Activated CD8-positive, alpha-beta T cell treated with anti-CD3 and anti-CD28 coated beads, Interleukin-2, amount 10 ng/mL, durations not matched to agents 7 days and 5 days (primary cell): ENCODE measurements around the gene ASCC3. TPM values are rescaled to one million over a fixed set of nuclear protein-coding genes. Genes with fewer than 3 reads are reported as not detected.

Experiments used
- ATAC-seq: fragments of 150-1000 bp; cut with Tn5 transposase; one replicate; pipeline ENCODE4 v1.10.0; 2021; ENCODE audit warnings: moderate library complexity
- CTCF ChIA-PET: fragments of 350-600 bp; sonication (Branson Sonifier 250); formaldehyde crosslinking; loops from one replicate; lab custom pipeline; 2021; ENCODE audit warnings: antibody characterized with exemption; lab: Charles Lee
- POLR2A ChIA-PET: fragments of 350-600 bp; sonication (Branson Sonifier 250); formaldehyde crosslinking; loops from one replicate; lab custom pipeline; 2021; ENCODE audit warnings: antibody characterized with exemption; lab: Charles Lee
- DNase-seq: peaks from one replicate; pipeline ENCODE4 v3.0.0-alpha.2; 2020
- H3K27ac Mint-ChIP-seq: one replicate; pipeline ENCODE4 v1.8.0; 2021; ENCODE audit warnings: mild to moderate bottlenecking, mixed read lengths
- H3K27me3 Mint-ChIP-seq: one replicate; pipeline ENCODE4 v1.8.0; 2021; ENCODE audit warnings: low read depth, mixed read lengths
- H3K36me3 Mint-ChIP-seq: one replicate; pipeline ENCODE4 v1.8.0; 2021; ENCODE audit warnings: low read depth, mixed read lengths
- H3K4me1 Mint-ChIP-seq: one replicate; pipeline ENCODE4 v1.8.0; 2021; ENCODE audit warnings: low read depth, mixed read lengths
- H3K4me3 Mint-ChIP-seq: one replicate; pipeline ENCODE4 v1.8.0; 2021; ENCODE audit warnings: mild to moderate bottlenecking, mixed read lengths
- H3K9me3 Mint-ChIP-seq: one replicate; pipeline ENCODE4 v1.8.0; 2022; ENCODE audit warnings: mixed read lengths; ENCODE audit not compliant: insufficient read depth
- total RNA-seq, 2 experiments: library from RNA; stranded (reverse); gene quantifications; one replicate each; pipeline ENCODE4 v1.2.3, GENCODE V29; 2021

Gene ASCC3
- total RNA-seq, 2 experiments from 2014 or later, result 61.8 to 66.1 TPM

DNA sequence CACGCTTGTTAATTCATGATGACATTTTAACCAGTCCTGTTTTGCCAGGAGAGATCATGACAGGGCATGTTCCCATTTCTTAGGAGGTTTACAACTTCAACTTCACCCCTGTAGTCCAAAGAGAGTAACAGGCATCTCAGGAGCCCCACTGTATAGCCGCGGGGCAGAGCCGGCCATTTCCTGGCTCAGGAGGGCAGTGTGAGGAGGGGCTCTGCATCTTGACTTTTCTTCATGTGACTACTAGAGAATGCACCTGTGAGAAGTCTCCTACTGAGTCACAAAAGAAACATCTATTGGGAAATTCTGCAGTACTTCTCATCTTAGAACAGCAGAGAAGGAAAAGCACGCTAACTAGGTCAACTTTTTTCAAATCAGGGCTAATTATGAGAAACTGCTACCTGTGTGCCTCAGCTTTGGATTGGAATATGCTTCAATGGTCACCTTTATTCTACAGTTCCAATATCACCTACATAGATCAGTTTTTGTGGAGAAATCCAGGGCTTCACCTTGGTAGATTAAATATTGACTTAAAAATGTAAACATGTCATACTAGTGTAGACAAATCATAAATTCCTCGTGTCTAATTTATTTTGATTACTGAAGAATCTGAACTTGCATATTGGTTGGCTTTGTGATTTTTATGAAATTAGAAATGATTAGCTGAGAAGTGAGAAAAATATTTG is 387.8 kb downstream of the ASCC3 start:
- Mint-ChIP-seq H3K9me3 (no peaks in the 10 kb centered on the region), H3K27ac (no peak overlapping the region), H3K27me3 (peaks cover 25% of the 10 kb centered on the region), H3K4me3 (no peak overlapping the region), H3K4me1 (no peaks in the 10 kb centered on the region), H3K36me3 (no peaks in the 10 kb centered on the region)
- ChIA-PET CTCF (interaction anchor here (0.5 to 1.3 kb wide), 3 partner anchors 164 to 386 kb away, joined by 3 to 4 read pairs (median 3); no protein-coding TSS in a partner anchor), POLR2A (no interaction called here)
- DNase-seq, result no peak
- ATAC-seq, result no peak

DNA sequence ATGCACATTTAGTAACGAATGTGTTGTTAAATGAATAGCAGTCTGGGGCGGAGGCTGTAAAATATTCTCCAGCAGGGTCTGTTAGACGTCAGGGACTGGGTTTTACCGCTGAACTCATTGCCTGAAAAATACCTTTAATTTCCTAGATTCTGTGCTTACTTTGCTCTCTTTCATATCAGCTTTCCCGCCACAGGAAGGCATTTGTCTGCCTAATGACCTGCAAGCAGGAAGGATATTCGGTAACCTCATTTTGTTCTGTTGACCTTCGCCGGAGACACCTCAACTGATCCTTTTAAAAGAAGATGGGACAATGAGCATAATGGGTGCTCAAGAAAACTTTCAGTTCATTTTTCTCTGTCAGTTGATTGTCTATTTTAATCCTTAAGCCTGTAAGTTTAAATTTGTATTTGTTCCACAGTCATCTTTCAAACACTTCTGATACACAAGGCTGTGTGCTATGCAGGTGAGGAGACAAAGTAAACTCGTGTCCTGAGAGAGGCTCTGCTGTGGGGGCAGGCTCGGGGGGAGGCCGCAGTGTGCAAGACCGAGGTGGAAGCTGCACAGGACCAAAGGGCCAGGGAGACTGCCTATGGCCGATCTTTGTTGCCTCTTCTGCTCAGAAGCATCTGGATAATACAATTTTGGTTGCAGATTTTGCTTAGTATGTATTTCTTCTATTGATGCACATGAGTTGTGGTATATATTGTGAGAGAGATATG is 389.0 kb downstream of the ASCC3 start:
- no peaks in the 10 kb centered on the region for H3K36me3 Mint-ChIP-seq
- H3K9me3 Mint-ChIP-seq, result no peaks in the 10 kb centered on the region
- H3K27me3 Mint-ChIP-seq, result peaks cover 28% of the 10 kb centered on the region
- ATAC-seq, result no peak
- H3K27ac Mint-ChIP-seq, result no peak overlapping the region
- ChIA-PET POLR2A (no interaction called here), CTCF (no interaction called here)
- DNase-seq, result no peak
- no peaks in the 10 kb centered on the region for H3K4me1 Mint-ChIP-seq
- no peak overlapping the region for H3K4me3 Mint-ChIP-seq

DNA sequence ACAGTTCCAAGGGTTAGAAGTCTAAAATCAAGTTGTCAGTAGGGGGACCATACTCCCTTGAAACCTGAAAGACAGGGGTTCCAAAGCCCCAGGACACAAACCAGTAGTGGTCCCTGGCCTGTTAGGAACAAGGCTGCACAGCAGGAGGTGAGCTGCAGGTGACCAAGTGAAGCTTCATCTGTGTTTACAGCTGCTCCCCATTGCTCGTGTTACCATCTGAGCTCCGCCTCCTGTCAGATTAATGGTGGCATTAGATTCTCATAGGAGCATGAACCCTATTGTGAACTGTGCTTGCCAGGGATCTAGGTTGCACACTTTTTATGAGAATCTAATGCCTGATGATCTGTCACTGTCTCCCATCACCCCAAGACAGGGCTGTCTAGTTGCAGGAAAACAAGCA is 391.1 kb downstream of the ASCC3 start:
- H3K36me3 Mint-ChIP-seq, result no peaks in the 10 kb centered on the region
- ChIA-PET POLR2A (no interaction called here), CTCF (no interaction called here)
- H3K9me3 Mint-ChIP-seq, result no peaks in the 10 kb centered on the region
- DNase-seq (no peak), ATAC-seq (no peak)
- H3K4me3 Mint-ChIP-seq, result no peak overlapping the region
- H3K27me3 Mint-ChIP-seq, result peaks cover 30% of the 10 kb centered on the region
- H3K4me1 Mint-ChIP-seq, result no peaks in the 10 kb centered on the region
- H3K27ac Mint-ChIP-seq, result no peak overlapping the region

DNA sequence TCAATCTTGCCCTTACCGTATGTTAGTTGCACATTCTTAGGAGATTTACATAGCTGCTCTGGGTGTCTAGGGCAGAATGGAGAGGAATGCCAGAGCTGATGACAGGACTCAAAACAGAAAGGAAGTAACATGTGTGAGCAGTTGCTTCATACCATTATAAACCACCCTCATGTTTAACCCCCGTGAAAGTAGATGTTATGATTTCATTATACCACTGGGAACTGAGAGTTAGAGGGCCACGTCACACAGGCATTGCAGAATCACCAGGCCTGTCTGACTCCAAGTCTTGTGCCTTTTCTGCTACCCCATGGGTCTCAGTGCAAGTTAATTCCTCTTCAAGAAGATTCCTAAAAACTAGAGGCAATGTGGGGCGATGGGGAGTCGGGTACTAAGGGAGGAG is 392.9 kb downstream of the ASCC3 start:
- H3K4me3 Mint-ChIP-seq, result no peak overlapping the region
- no peaks in the 10 kb centered on the region for H3K36me3 Mint-ChIP-seq
- H3K4me1 Mint-ChIP-seq, result no peaks in the 10 kb centered on the region
- POLR2A ChIA-PET, result no interaction called here
- no peaks in the 10 kb centered on the region for H3K9me3 Mint-ChIP-seq
- H3K27ac Mint-ChIP-seq, result no peak overlapping the region
- DNase-seq (no peak), ATAC-seq (no peak)
- peaks cover 24% of the 10 kb centered on the region for H3K27me3 Mint-ChIP-seq
- CTCF ChIA-PET, result no interaction called here

DNA sequence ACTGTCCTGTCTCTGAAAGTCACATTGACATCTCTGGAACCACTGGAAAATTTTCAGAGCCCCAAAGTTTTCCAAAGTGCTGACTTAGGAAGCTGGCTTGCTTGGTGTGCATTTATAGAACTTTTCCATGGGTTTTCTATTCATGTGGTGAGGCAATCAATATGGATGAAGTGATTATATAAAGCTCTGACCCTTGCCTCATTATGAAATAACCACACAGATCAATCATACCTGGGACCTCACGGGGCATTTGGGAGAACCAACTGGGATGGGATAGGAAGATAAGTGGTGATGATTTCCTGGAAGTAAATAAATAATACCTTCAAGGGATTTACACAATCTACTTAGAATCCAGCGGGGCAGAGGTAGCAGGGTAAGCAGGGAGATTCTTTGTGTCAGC is 393.5 kb downstream of the ASCC3 start:
- ATAC-seq, result no peak
- H3K4me3 Mint-ChIP-seq, result no peak overlapping the region
- no peaks in the 10 kb centered on the region for H3K36me3 Mint-ChIP-seq
- no peaks in the 10 kb centered on the region for H3K4me1 Mint-ChIP-seq
- no peak for DNase-seq
- peaks cover 19% of the 10 kb centered on the region for H3K27me3 Mint-ChIP-seq
- no peak overlapping the region for H3K27ac Mint-ChIP-seq
- H3K9me3 Mint-ChIP-seq, result no peaks in the 10 kb centered on the region
- CTCF ChIA-PET, result interaction anchor here (1.5 kb wide), 1 partner anchor 371 kb away, joined by 4 read pairs; no protein-coding TSS in a partner anchor
- POLR2A ChIA-PET, result no interaction called here

DNA sequence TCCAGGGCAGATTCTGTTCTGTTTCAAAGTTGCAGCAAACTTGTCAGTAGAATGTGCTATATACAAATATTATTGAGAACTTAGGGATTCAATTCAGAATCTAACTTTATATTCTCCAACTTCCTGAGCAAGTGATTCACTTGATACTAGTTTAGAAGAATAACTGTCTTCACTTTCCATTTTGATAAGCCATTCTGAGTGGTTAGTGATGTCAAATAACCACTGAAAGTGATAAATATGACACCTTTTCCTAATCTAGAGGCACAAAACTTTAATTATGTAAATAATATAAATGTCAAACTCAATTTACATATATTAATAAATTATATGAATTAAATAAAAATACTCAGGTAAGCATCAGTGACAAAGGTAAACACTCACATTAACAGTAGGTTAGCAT is 395.9 kb downstream of the ASCC3 start:
- CTCF ChIA-PET, result no interaction called here
- no peaks in the 10 kb centered on the region for H3K36me3 Mint-ChIP-seq
- H3K4me1 Mint-ChIP-seq, result no peaks in the 10 kb centered on the region
- no peaks in the 10 kb centered on the region for H3K9me3 Mint-ChIP-seq
- no peak for ATAC-seq
- no peak overlapping the region for H3K27ac Mint-ChIP-seq
- POLR2A ChIA-PET, result no interaction called here
- peaks cover 16% of the 10 kb centered on the region for H3K27me3 Mint-ChIP-seq
- no peak for DNase-seq
- H3K4me3 Mint-ChIP-seq, result no peak overlapping the region

DNA sequence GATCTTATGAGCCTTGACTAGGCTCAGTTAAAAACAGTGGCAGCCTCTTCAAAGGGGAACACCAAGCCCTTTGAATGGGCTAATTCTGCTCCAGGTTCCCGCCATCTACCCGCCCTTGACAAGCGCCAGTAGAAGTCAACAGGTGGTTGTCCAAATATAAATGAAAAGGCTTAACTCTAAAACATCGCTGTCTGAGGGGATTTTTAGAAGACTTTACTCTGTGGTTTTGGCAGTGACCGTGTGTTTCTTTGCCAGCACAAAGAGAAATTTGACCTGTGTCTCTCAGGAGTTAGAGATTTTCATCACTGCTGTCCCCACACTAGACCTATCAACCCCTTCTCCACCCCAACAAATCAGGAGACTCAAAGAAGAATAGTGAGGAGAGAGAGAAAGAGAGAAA is 396.7 kb downstream of the ASCC3 start:
- Mint-ChIP-seq H3K9me3 (no peaks in the 10 kb centered on the region), H3K36me3 (no peaks in the 10 kb centered on the region), H3K27ac (no peak overlapping the region), H3K4me1 (no peaks in the 10 kb centered on the region), H3K4me3 (no peak overlapping the region), H3K27me3 (peaks cover 13% of the 10 kb centered on the region)
- POLR2A ChIA-PET, result no interaction called here
- DNase-seq (no peak), ATAC-seq (no peak)
- CTCF ChIA-PET, result no interaction called here

DNA sequence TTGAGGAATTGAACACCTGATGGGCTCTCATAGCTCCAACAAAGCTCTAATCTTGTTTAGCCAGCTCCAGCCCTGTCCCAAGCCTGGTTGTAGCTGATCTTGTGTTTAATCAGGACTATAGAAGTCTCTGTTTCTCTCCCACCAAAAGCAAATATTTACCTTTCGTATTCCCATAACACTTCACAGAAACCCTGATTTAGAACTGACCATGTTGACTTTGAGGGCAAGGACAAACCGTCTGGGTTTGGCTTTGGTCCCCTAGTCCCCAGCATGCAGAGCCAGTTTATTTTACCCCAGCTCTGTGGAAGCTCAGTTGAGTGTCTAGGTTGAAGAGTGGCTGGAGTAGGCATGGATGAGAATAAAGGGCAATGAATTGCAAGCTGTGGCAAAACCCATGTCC is 398.4 kb downstream of the ASCC3 start:
- Mint-ChIP-seq H3K27me3 (peaks cover 9% of the 10 kb centered on the region), H3K27ac (no peak overlapping the region), H3K4me3 (no peak overlapping the region), H3K9me3 (no peaks in the 10 kb centered on the region), H3K36me3 (no peaks in the 10 kb centered on the region), H3K4me1 (no peaks in the 10 kb centered on the region)
- no peak for ATAC-seq
- DNase-seq, result no peak
- POLR2A ChIA-PET, result no interaction called here
- CTCF ChIA-PET, result interaction anchor here (0.9 kb wide), 1 partner anchor 367 kb away, joined by 3 read pairs; no protein-coding TSS in a partner anchor

DNA sequence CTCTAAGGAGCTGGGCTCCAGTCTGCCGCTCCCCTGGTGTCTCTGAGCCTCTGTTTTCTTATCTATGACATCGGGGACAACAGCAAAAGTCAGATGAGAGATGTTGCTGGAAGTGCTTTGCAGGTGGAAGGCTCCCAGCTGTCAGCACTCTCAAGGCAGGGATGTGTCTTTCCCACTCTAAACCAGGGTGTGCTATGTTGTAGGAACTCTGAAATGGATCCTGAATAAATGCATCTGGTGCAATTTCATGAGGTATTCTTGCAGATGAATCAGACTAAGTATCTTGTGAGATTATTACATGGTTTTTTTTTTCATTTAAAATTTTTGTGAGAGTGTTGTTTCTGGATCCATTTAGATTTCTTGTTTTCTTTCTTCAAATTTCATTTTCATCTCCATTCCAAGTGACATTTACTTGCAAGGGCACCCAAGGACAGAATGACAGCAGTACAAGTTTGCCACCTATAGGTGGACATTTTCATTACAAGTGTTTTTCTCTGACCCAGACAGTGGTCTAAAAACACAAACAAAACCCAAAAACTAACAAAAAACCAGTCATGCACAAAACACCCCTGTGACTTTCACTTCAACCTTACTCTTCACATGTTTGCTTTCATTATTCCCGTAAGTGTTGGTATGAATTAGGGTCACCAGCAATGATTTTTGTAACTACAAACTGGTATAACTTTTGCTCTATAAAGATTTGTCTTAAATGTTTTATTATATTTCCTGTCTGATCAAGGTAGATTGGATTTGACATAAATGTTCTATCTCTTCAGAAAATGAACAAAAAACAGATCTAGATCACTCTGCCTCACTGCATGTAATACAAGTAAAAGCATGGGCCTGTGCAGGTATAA is 401.7 kb downstream of the ASCC3 start:
- H3K27ac Mint-ChIP-seq, result no peak overlapping the region
- H3K4me3 Mint-ChIP-seq, result no peak overlapping the region
- H3K9me3 Mint-ChIP-seq, result no peaks in the 10 kb centered on the region
- DNase-seq (no peak), ATAC-seq (no peak)
- no peaks in the 10 kb centered on the region for H3K4me1 Mint-ChIP-seq
- ChIA-PET CTCF (interaction anchor here (0.7 to 1.1 kb wide), 3 partner anchors 8 to 367 kb away, joined by 3 read pairs; no protein-coding TSS in a partner anchor), POLR2A (no interaction called here)
- peaks cover 11% of the 10 kb centered on the region for H3K27me3 Mint-ChIP-seq
- no peaks in the 10 kb centered on the region for H3K36me3 Mint-ChIP-seq

DNA sequence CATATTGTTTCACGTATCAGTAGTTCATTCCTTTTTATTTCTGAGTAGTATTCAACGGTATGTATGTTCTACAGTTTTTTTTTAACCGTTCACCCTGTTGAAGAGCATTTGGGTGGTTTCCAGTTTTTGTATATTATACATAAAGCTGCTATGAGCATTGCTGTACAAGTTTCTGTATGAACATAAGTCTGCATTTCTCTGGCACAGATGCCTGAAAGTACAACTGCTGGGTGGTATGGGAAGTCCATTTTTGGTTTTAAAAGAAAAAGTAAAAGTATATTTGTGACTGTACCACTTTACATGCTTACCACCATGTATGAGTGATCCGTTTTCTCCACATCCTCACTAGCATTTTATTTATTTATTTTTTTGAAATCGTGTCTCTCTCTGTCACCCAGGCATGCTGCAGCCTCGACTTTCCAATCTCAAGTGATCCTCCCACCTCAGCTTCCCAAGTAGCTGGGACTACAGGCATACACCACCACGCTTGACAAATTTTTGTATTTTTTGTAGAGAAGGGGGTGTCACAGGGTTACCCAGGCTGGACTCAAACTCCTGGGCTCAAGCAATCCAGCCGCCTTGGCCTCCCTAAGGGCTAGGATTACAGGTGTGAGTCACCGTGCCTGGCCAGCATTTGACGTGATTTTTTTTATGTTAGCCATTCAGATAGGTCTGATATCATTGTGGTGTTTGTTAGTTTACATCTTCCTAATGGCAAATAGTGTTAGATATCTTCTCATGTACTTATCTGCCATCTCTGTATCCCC is 405.4 kb downstream of the ASCC3 start:
- no peaks in the 10 kb centered on the region for H3K36me3 Mint-ChIP-seq
- peaks cover 2% of the 10 kb centered on the region for H3K4me1 Mint-ChIP-seq
- DNase-seq, result no peak
- ChIA-PET POLR2A (no interaction called here), CTCF (interaction anchor here (1.1 kb wide), 1 partner anchor 11 kb away, joined by 3 read pairs; the partner anchor contains the start of gene SIM1)
- H3K27me3 Mint-ChIP-seq, result peaks cover 29% of the 10 kb centered on the region
- no peak overlapping the region for H3K27ac Mint-ChIP-seq
- no peaks in the 10 kb centered on the region for H3K9me3 Mint-ChIP-seq
- ATAC-seq, result no peak
- no peak overlapping the region for H3K4me3 Mint-ChIP-seq

DNA sequence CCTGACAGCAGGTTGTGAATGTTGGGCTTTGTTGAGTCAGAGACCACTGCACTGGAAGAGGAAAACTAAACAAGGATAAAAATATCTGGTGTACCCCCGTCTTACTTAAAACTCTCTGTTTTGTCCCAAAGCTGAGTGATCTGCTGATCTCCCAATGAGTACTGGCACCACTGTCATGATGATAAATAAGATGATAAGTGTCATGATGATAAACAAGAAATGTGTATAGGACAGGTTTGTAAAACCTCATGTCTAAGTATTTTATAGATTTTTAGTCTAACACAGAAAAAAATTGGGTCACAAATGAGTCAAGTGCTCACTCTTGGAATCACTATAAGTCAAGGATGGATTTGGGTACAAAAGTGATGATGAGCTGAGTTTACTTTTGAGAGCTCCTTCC is 407.9 kb downstream of the ASCC3 start:
- Mint-ChIP-seq H3K27ac (no peak overlapping the region), H3K9me3 (no peaks in the 10 kb centered on the region), H3K36me3 (no peaks in the 10 kb centered on the region), H3K27me3 (peaks cover 46% of the 10 kb centered on the region), H3K4me3 (no peak overlapping the region), H3K4me1 (peaks cover 2% of the 10 kb centered on the region)
- ChIA-PET POLR2A (no interaction called here), CTCF (interaction anchor here (1.1 kb wide), 1 partner anchor 12 kb away, joined by 3 read pairs; no protein-coding TSS in a partner anchor)
- ATAC-seq (no peak), DNase-seq (no peak)
